GM12878 (cell line): Measurements from ENCODE around the gene BRSK2. TPM values are rescaled to one million over a fixed set of nuclear protein-coding genes. Genes with fewer than 3 reads are reported as not detected.

Experiments used
- ATAC-seq: fragments of 200-7000 bp; cut with Tn5 transposase; 3 replicates; pipeline ENCODE4 v1.9.1; 2020; ENCODE audit warnings: mild to moderate bottlenecking, moderate library complexity
- BruUV-seq: library from RNA; stranded (reverse); fragments of 400-500 nt; replicated peaks from 2 replicates; lab custom pipeline; 2021; lab: Mats Ljungman, UMichigan
- CTCF ChIA-PET: fragments of 300-600 bp; sonication (Branson Sonifier 250); formaldehyde crosslinking; extraction: SDS; loops from one replicate; lab custom pipeline; 2021; ENCODE audit warnings: inconsistent platforms; lab: Yijun Ruan, JAX
- POLR2A ChIA-PET: fragments of 350-600 bp; formaldehyde crosslinking; extraction: SDS; loops from one replicate; lab custom pipeline; 2021; ENCODE audit warnings: inconsistent platforms; lab: Charles Lee
- RAD21 ChIA-PET: fragments of 300-600 bp; sonication (Branson Sonifier 250); formaldehyde crosslinking; loops from one replicate; lab custom pipeline; 2023; ENCODE audit warnings: antibody characterized with exemption; ENCODE audit not compliant: unreplicated experiment; lab: Charles Lee
- SMC1A ChIA-PET: fragments of 300-600 bp; sonication (Branson Sonifier 250); formaldehyde crosslinking; loops from one replicate; lab custom pipeline; 2023; ENCODE audit not compliant: unreplicated experiment, uncharacterized antibody; lab: Charles Lee
- DNase-seq: peaks from one replicate; pipeline ENCODE4 v3.0.0-alpha.2; 2011; ENCODE audit warnings: low read depth, low spot score
- FAIRE-seq: peaks from 3 replicates; lab custom pipeline; 2011; peaks lifted over from hg19 to GRCh38; lab: Jason Lieb, UNC
- H2AFZ ChIP-seq: 2 replicates; pipeline ENCODE4 v1.6.0; 2011; ENCODE audit warnings: low read depth, low read length, control low read depth; ENCODE audit not compliant: control insufficient read depth
- H3K27ac ChIP-seq: 2 replicates; pipeline ENCODE4 v1.5.1; 2011; ENCODE audit warnings: control low read depth; ENCODE audit not compliant: control insufficient read depth, insufficient read depth
- H3K27me3 ChIP-seq, 2 experiments: replicated peaks in 1 of 2; 2 replicates each; pipeline versions ENCODE4 v1.6.0 to v1.6.1; 2011; ENCODE audit warnings: low read length in 1 of 2; ENCODE audit not compliant: control insufficient read depth in 2 of 2, insufficient read depth in 2 of 2
- H3K36me3 ChIP-seq, 2 experiments: 2 replicates each; pipeline ENCODE4 v1.5.1; 2011; ENCODE audit warnings: low read length in 1 of 2; ENCODE audit not compliant: control insufficient read depth in 2 of 2, insufficient read depth in 2 of 2
- H3K4me1 ChIP-seq: 2 replicates; pipeline ENCODE4 v1.6.1; 2011; ENCODE audit warnings: mild to moderate bottlenecking, low read length, moderate library complexity, mixed read lengths; ENCODE audit not compliant: control insufficient read depth, insufficient read depth
- H3K4me2 ChIP-seq: 2 replicates; pipeline ENCODE4 v1.6.0; 2011; ENCODE audit warnings: control low read depth; ENCODE audit not compliant: control insufficient read depth, insufficient read depth
- H3K4me3 ChIP-seq: fragments of 200-600 bp; sonication (generic); 2 replicates; pipeline ENCODE4 v1.5.1; 2016
- H3K79me2 ChIP-seq: 2 replicates; pipeline ENCODE4 v1.6.0; 2011; ENCODE audit warnings: low read length; ENCODE audit not compliant: control insufficient read depth, insufficient read depth
- H3K9ac ChIP-seq: 2 replicates; pipeline ENCODE4 v1.8.0; 2011; ENCODE audit warnings: low read length, control low read depth, mixed read lengths; ENCODE audit not compliant: control insufficient read depth, insufficient read depth
- H3K9me3 ChIP-seq: replicated peaks from 3 replicates; pipeline ENCODE4 v1.5.1; 2011; ENCODE audit warnings: mild to moderate bottlenecking, low read length; ENCODE audit not compliant: control insufficient read depth, insufficient read depth
- H4K20me1 ChIP-seq: 2 replicates; pipeline ENCODE4 v1.6.0; 2011; ENCODE audit not compliant: control insufficient read depth, insufficient read depth
- BMI1 ChIP-seq: fragments of 450-650 bp; IDR thresholded peaks from 2 replicates; pipeline ENCODE4 v1.6.1; 2016; ENCODE audit warnings: mild to moderate bottlenecking, moderate library complexity, borderline replicate concordance
- CHD4 ChIP-seq: fragments of 200-600 bp; sonication (generic); IDR thresholded peaks from 2 replicates; pipeline ENCODE4 v1.6.1; 2016; ENCODE audit warnings: mild to moderate bottlenecking
- IKZF2 ChIP-seq, 2 experiments: fragments of 450-650 bp; IDR thresholded peaks; 2 replicates each; pipeline ENCODE4 v1.6.1; 2017; ENCODE audit warnings: mild to moderate bottlenecking in 2 of 2, moderate library complexity in 2 of 2
- JUNB ChIP-seq: IDR thresholded peaks from 2 replicates; pipeline ENCODE4 v1.6.1; 2016; ENCODE audit warnings: antibody characterized with exemption, mild to moderate bottlenecking
- NRF1 ChIP-seq: conservative IDR thresholded peaks from 2 replicates; pipeline ENCODE4 v1.6.1; 2011; ENCODE audit warnings: mild to moderate bottlenecking, low read depth, low read length, improper control_type of control experiment
- RELA ChIP-seq: fragments of 450-650 bp; IDR thresholded peaks from 2 replicates; pipeline ENCODE4 v1.8.0; 2014; ENCODE audit warnings: borderline replicate concordance; ENCODE audit not compliant: partially characterized antibody
- SMAD1 ChIP-seq: fragments of 450-650 bp; IDR thresholded peaks from 2 replicates; pipeline ENCODE4 v1.6.1; 2018; ENCODE audit warnings: mild to moderate bottlenecking, low read depth; ENCODE audit not compliant: partially characterized antibody
- TCF7 ChIP-seq: IDR thresholded peaks from 2 replicates; pipeline ENCODE4 v1.6.1; 2014; ENCODE audit warnings: antibody characterized with exemption, borderline replicate concordance
- WRNIP1 ChIP-seq: IDR thresholded peaks from 2 replicates; pipeline ENCODE4 v1.6.1; 2011; ENCODE audit warnings: low read depth, low read length, improper control_type of control experiment, borderline replicate concordance
- WGBS: methylation state at CpG from one replicate; pipeline ENCODE4 v1.1.6; 2016; ENCODE audit warnings: low lambda C conversion rate; ENCODE audit not compliant: insufficient replicate concordance, insufficient coverage; ENCODE audit errors: missing lambda C conversion rate; 5-methylcytosine and 5-hydroxymethylcytosine counted together
- in situ Hi-C: fragments of 300-500 bp; cut with MboI; formaldehyde crosslinking; loops from 9 replicates; pipeline ENCODE4 v1.14.3; 2018; ENCODE audit warnings: mixed read lengths
- intact Hi-C: fragments of 100-400 bp; cut with micrococcal nuclease; formaldehyde crosslinking; loops from one replicate; pipeline ENCODE4 v1.14.2; 2022; ENCODE audit not compliant: unreplicated experiment
- polyA plus RNA-seq, 11 experiments: library from polyadenylated mRNA; depleted of rRNA in 4 of 11; unstranded in 6 of 11; stranded (reverse) in 5 of 11; fragments of >200 nt; fragmentation: Nextera tagmentation in 4 of 11; fragmentation: Illumina TruSeq in 1 of 11; extraction: Ambion mirVana in 4 of 11; extraction: Trizol in 1 of 11; gene quantifications; 1 replicate in 1 of 11; 2 replicates in 10 of 11; pipeline versions ENCODE4 v1.2.1 to v1.2.3, GENCODE V29; 2011 to 2016; ENCODE audit warnings: inconsistent platforms in 2 of 11, missing spikeins in 2 of 11, low read depth in 1 of 11
- total RNA-seq, 4 experiments: library from RNA; depleted of rRNA in 3 of 4; stranded (reverse); fragments of >200 nt in 3 of 4; fragmentation: Illumina TruSeq in 1 of 4; extraction: Trizol in 1 of 4; gene quantifications; 2 replicates each; pipeline versions ENCODE4 v1.2.1 to v1.2.3, GENCODE V29; 2013 to 2021
- TF ChIP-seq, protein P1 (sequence below): IDR thresholded peaks from 2 replicates; pipeline ENCODE4 v1.6.1; 2012; ENCODE audit warnings: low read depth, low read length, improper control_type of control experiment

The BRSK2 gene
- total and polyA plus RNA-seq, 10 of the 15 experiments (the other 5 are each of a cell fraction or from before 2014, with no cell fraction given), result 0.13 TPM; not detected in 9

DNA sequence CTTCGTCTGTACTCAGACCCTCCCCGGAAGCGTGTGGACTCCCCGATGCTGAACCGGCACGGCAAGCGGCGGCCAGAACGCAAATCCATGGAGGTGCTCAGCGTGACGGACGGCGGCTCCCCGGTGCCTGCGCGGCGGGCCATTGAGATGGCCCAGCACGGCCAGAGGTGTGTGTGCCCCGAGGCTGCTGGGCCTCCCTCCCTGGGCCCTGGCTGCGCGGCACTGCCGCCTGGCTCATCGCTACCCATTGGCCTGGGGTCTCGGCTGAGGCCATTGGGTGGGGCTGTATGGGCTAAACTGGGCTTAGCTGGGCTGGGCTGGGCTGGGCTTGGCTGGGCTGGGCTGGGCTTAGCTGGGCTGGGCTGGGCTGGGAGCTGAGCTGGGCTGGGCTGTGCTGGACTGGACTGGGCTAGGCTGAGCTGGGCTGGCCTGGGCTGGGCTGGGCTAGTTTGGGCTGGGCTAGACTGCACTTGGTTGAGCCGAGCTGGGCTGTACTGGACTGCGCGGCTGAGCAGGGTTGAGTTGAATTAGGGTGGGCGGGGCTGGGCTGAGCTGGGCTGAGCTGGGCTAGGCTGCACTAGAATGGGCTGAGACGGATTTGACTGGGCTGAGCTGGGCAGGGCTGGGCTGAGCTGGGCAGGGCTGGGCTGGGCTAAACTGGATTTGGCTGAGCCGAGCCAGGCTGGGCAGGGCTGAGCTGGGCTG is 56.2 kb downstream of the BRSK2 start (continued):
- TF ChIP-seq RELA (no peak), CHD4 (no peak)

DNA sequence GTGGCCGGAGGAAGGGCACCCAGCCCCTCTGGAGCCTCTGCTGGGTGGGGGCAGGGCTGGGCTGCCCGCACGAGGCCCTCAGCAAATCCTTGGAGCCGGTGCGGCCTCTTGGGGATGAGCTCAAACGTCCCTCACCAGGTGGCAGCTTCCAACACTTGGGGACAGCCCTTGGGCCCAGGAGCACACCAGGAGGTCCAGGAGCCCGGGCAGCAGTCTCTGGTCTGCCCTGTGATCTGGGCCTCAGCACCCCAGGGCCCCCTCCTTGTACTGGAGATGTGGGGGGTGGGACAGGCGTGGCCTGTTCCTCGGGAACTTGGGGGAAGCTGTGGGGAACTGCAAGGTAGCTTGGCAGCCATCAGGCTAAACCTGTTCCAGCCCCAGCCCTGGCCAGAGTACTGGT is 56.9 kb downstream of the BRSK2 start:
- no peak overlapping the region for H3K9ac ChIP-seq
- TF ChIP-seq BMI1 (no peak), JUNB (no peak), SMAD1 (no peak), IKZF2 (IDR thresholded peaks at IDR 0.05) (no peak), TCF7 (no peak), NRF1 (no peak), WRNIP1 (no peak)
- TF ChIP-seq, protein P1, sequence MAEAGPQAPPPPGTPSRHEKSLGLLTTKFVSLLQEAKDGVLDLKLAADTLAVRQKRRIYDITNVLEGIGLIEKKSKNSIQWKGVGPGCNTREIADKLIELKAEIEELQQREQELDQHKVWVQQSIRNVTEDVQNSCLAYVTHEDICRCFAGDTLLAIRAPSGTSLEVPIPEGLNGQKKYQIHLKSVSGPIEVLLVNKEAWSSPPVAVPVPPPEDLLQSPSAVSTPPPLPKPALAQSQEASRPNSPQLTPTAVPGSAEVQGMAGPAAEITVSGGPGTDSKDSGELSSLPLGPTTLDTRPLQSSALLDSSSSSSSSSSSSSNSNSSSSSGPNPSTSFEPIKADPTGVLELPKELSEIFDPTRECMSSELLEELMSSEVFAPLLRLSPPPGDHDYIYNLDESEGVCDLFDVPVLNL, result no peak
- TF ChIP-seq, all 136 proteins: peak for 0
- no peaks in the 10 kb centered on the region for H3K79me2 ChIP-seq
- H3K36me3 ChIP-seq, result no peaks in the 10 kb centered on the region
- no peak overlapping the region for H2AFZ ChIP-seq
- no peak overlapping the region for H3K4me3 ChIP-seq
- ATAC-seq (no peak), DNase-seq (no peak), FAIRE-seq (no peak)
- no TSS peak for BruUV-seq
- CTCF ChIA-PET, result interaction anchor here (0.6 to 1.3 kb wide), 2 partner anchors 56 to 128 kb away, joined by 3 to 5 read pairs; no protein-coding TSS in a partner anchor
- H3K4me1 ChIP-seq, result no peaks in the 10 kb centered on the region
- POLR2A ChIA-PET, result no interaction called here
- in situ Hi-C loops (no loop called here), intact Hi-C loops (no loop called here)
- H3K27ac ChIP-seq, result no peak overlapping the region
- 31% methylated on average over 9 of the region's 9 CpGs for WGBS
- H3K4me2 ChIP-seq, result no peak overlapping the region
- H3K27me3 ChIP-seq, result no peaks in the 10 kb centered on the region
- SMC1A ChIA-PET, result no interaction called here
- no peaks in the 10 kb centered on the region for H4K20me1 ChIP-seq
- no peaks in the 10 kb centered on the region for H3K9me3 ChIP-seq
- RAD21 ChIA-PET, result no interaction called here
